Activated CD8-positive, alpha-beta memory T cell treated with anti-CD3 and anti-CD28 coated beads, Interleukin-2, amount 50 U/mL, for 24 hours (primary cell): ENCODE results near the gene CD248.
"Not testable (repeated sequence)": the region's sequence is repeated elsewhere in the genome, so short reads cannot be mapped to it uniquely, and the experiment has no call there.

ENCODE experiments used
- DNase-seq: peaks from one replicate; pipeline ENCODE4 v3.0.0-alpha.2; 2020; ENCODE audit errors: extremely low read depth

Gene CD248

GRCh38 chr11:66313321-66314185 is 3.3 kb downstream of the CD248 start:
- DNase-seq: no peak

DNA sequence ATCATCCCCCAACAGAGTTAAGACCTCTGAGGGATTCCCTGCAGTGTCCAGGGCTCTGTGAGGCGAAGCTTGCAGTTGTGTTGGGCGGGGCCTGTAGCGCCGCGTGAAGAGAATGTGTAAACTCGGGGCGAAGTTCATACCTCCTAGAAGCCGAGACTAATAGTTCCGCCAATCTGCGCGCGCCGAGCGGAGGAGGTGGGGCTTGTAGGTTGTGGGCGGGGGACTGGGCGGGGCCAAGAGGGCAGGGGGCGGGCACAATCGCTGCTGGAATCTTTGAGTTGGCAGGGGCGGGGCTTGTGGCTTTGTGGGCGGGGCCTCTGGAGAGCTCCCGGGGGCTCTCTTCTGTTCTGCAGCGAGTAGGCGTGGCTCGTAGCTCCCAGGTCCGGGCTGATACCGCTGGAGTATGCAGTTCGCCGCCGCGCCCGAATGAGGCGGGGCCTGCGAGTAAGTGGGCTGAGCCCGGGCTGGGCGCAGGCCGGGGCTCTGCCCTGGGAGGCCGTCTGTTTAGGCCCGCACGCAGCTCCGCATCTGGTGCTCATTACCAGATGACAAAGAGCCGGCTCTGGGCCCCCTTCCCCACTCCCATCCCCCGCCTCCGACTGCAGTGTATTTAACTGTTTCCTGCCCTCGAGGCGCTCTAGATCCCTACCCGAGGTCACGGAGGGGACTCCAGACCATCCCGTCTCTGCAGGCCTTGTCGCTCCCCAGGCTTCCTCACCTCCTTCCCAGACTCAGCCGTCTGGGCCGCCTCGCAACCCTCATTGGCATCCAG is 4.1 kb downstream of the CD248 start:
- DNase-seq: peak; percentile 91

- DNase-seq: peak; percentile 88
These were observed 4.8 kb downstream of the CD248 start for GRCh38 chr11:66311965-66312548.

DNA sequence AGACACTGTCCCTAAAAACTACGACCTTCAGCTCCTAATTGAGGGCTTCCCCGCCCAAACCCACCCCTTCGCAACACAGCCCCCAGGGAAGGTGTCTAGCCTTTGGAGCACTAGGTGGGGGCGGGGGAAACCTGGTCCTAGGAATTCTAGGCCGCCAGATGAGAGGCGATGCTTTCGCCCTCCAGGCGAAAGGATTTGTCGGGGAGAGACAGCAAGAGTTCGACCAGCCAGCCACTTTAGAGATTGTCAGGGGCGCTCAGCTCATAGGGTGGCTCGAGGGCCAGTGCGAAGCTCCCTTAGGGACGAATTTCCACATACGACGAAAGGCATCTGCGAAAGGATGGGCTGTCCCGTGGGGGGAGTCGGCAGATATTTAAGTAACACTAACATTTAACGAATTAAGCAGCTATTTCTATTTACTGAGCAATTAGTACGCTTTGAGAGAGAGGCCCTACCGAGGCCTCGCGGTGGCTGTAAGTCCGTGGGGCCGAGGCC is 5.3 kb downstream of the CD248 start:
- DNase-seq: no peak

DNA sequence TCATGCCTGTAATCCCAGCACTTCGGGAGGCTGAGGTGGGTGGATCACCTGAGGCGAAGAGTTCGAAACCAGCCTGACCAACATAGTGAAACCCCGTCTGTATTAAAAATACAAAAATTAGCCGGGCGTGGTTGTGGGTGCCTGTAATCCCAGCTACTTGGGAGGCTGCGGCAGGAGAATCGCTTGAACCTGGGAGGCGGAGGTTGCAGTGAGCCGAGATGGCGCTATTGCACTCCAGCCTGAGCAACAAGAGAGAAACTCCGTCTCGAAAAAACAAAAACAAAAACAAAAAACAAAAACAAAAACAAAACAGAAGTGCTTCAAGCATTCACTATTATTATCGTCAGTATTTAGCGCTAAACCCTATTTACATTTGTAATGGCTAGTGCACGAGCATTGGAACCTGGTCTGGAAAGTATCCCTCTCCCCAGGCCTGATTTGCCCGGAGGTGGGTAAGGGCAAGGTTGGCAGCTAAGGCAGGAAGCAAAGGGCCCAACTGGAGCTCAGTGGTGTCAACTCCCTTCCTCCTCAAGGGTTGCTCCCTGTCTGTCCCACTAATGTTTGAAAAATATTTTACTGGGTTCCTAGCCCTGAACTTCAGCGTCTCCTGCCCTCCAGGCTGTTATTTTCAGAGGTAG is 5.9 kb downstream of the CD248 start:
- DNase-seq: not testable (repeated sequence)

- DNase-seq: no peak
These were observed 6.5 kb downstream of the CD248 start for GRCh38 chr11:66310324-66310723.

DNA sequence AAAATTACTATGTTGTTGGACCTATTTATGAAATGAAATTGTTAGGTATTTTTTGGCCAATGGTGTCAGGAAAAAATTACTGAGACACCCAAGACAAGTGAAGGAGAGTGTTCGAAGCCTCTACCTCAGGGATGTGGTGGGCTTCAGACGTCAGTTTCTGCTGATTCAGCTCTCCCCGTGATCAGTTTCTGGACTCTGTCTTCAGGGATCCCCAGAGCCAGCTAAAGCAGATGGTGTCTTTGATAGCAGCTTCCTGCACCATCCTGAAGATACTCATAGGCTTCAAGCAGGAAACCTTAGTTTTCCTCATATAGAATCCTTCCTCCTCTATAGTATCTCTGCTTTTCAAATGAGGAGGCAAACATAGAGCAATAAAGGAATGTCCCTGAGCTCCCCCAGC is 7.4 kb downstream of the CD248 start:
- DNase-seq: no peak

DNA sequence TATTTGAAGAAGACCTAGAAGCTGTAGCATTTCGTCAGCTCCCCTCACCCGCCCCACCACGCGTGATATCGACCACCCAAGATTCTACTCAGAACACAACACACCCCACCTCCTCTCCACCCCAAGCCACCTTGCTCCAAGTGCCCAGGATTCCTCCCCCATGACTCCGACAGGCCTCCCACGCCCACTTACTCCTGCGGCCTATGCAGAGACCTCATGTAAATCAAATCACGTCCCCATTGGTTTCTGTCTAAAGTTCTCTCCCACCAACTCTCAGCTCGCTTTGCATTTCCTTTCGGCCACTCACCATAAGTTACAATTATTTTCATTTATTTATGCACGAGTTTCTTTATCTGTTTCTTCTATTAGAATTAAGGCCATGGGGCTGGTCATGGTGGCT is 14.2 kb downstream of the CD248 start:
- DNase-seq: no peak

DNA sequence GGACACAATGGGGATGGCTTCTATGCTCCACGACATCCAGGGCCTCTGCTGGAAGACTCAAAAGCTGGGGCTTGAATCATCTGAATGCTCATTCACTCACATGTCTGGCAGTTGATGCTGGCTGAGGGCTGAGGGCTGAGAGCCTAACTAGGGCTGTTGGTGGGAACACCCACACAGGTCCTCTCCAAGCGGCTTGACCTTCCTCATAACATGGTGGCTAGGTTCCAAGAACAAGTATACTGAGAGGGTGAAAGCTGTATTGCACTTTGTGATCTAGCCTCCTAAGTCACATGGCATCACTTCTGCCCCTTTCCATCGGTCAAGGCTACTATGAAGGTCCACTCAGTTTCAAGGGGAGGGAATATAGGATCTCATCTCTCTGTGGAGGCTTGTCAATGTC is 17.7 kb downstream of the CD248 start:
- no peak for DNase-seq

GRCh38 chr11:66297610-66298009 is 19.2 kb downstream of the CD248 start:
- no peak for DNase-seq

GRCh38 chr11:66294626-66295620 is 21.9 kb downstream of the CD248 start:
- DNase-seq: no peak

GRCh38 chr11:66293777-66294625 is 22.8 kb downstream of the CD248 start:
- no peak for DNase-seq

DNA sequence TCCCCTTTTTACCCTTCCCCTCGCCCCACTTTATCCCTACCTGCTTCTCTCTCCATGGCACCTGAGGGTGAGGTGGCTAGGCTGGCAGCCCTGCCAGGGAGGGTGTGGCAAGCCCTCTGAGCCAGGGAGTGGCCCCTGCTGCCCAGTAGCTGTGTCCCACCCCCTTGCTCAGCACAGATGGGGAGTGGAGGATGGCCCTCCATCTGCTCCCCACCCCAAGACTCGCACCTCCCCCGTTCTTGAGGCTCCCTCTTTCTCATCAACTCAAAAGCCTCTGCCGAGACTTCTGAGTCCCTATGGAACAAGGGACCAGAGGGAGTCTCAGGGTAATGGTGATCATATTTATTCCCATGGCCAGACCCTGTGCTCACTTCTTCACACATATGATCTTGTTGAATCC is 23.5 kb downstream of the CD248 start:
- DNase-seq: no peak

GRCh38 chr11:66292543-66293332 is 24.1 kb downstream of the CD248 start:
- no peak for DNase-seq

- no peak for DNase-seq
These were observed 24.9 kb downstream of the CD248 start, which contains the start of gene TMEM151A for GRCh38 chr11:66291706-66292542. TSS of gene TMEM151A (plus strand) at chr11:66291894. CDS start at chr11:66292014, 120 bp downstream.

DNA sequence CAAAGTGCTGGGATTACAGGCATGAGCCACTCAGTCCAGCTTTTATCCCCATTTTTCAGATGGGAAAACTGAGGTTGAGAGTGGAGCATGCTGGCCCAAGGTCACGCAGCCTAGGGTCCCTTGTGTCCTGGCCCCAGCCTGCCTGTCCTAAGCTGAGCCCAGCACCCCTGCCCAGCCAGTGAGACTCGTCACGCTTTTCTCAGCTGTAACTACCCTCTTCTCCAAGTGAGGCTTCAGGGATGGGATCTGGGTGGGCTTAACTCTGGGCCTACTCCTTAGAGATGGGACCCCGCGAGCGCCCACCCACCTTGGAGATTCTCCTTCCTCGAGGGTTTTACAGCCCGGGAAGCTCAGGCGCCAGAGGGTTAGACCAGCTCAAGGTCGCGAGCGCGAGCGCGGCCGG is 25.5 kb downstream of the CD248 start:
- no peak for DNase-seq

DNA sequence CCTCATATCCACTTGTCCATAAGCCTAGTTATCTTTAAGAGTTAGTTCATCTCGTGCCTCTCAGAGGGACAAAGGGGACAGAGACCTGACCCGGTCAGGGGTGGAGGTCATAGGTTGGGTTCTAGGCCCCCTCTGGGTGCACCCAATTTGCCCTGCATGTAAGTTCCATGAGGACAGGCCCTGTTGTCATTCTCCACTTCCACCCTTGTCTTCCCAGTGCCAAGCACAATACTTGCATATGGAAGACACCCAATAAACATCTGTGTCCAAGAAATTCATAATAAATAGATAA is 26.6 kb downstream of the CD248 start:
- no peak for DNase-seq
